ENCODE measurements around the gene PAPOLA. TPM values are rescaled to one million over a fixed set of nuclear protein-coding genes. Genes with fewer than 3 reads are reported as not detected.

Gene PAPOLA
- total and polyA plus RNA-seq, 8 donors, result 140 to 264 (median 232) TPM

GRCh38 chr14:96489327-96489726, 12.9 kb upstream of the PAPOLA start:
- Histone ChIP-seq H3K4me1 (no peaks in the 10 kb centered on the region), H3K27me3 (no peaks in the 10 kb centered on the region), H3K27ac (no peak overlapping the region), H3K9me3 (no peaks in the 10 kb centered on the region), H3K4me3 (no peak overlapping the region), H3K36me3 (no peaks in the 10 kb centered on the region)
- intact Hi-C loops (cut with DNase I), result no loop called here
- no peak for TF ChIP-seq CTCF (IDR thresholded peaks at IDR 0.05)
- ATAC-seq (no peak), DNase-seq (no peak)

- intact Hi-C loops (cut with DNase I), result no loop called here
- DNase-seq (no peak), ATAC-seq (no peak)
- TF ChIP-seq CTCF (IDR thresholded peaks at IDR 0.05), result no peak
- no peaks in the 10 kb centered on the region for H3K27me3 ChIP-seq
- no peaks in the 10 kb centered on the region for H3K4me1 ChIP-seq
- H3K9me3 ChIP-seq, result no peaks in the 10 kb centered on the region
- H3K36me3 ChIP-seq, result no peaks in the 10 kb centered on the region
- H3K4me3 ChIP-seq, result no peak overlapping the region
- H3K27ac ChIP-seq, result no peak overlapping the region
These were observed 9.0 kb upstream of the PAPOLA start for GRCh38 chr14:96493178-96493577.

DNA sequence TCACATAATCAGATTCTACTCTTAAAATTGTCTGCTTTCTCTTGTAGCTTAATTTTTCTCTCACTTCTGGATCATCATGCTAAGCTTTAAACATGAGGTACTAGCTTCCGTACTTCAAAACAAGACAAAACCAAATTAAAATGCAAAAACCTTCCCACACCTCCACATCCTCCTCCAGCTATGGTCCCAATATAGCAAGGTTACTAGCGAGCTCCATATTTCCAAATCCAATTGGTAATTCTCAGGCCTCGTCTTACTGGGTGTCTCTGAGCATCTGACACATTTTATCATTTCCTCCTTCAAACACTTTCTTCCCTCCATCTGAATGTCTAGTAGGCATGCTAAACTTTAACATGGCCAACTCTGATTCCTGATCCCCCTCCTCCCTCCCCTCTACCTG, 7.9 kb upstream of the PAPOLA start:
- no peak for TF ChIP-seq CTCF (IDR thresholded peaks at IDR 0.05)
- Histone ChIP-seq H3K27ac (no peak overlapping the region), H3K27me3 (no peaks in the 10 kb centered on the region), H3K36me3 (no peaks in the 10 kb centered on the region), H3K4me3 (no peak overlapping the region), H3K9me3 (no peaks in the 10 kb centered on the region), H3K4me1 (no peaks in the 10 kb centered on the region)
- ATAC-seq, result no peak
- no peak for DNase-seq
- intact Hi-C loops (cut with DNase I), result no loop called here

DNA sequence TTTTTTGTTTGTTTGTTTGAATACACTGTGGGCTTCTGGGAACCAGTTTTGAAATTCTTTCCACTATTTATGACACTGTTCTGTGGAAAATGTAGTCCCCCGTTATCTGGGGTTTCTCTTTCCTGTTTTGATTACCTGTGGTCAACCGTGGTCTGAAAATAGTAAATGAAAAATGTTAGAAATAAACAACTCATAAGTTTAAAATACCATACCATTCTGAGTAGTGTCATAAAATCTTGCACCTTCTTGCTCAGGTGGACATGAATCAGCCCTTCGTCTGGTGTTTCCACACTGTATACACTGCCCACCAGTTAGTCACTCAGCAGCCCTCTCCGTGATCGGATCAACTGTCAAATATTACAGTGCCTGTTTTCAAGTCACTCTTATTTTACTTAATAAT, 5.1 kb upstream of the PAPOLA start:
- no peak for ATAC-seq
- Histone ChIP-seq H3K27me3 (no peaks in the 10 kb centered on the region), H3K4me3 (no peak overlapping the region), H3K36me3 (no peaks in the 10 kb centered on the region), H3K27ac (no peak overlapping the region), H3K4me1 (peaks cover 0 to 9% of the 10 kb centered on the region in 2 donors), H3K9me3 (no peaks in the 10 kb centered on the region)
- intact Hi-C loops (cut with DNase I), result no loop called here
- no peak for DNase-seq
- TF ChIP-seq CTCF (IDR thresholded peaks at IDR 0.05), result no peak

- ATAC-seq (no peak), DNase-seq (no peak)
- Histone ChIP-seq H3K27me3 (no peaks in the 10 kb centered on the region), H3K9me3 (no peaks in the 10 kb centered on the region), H3K4me3 (no peak overlapping the region), H3K27ac (no peak overlapping the region), H3K36me3 (no peaks in the 10 kb centered on the region), H3K4me1 (peaks cover 0 to 9% of the 10 kb centered on the region in 2 donors)
- TF ChIP-seq CTCF (IDR thresholded peaks at IDR 0.05), result no peak
- intact Hi-C loops (cut with DNase I), result no loop called here
These were observed 4.6 kb upstream of the PAPOLA start for GRCh38 chr14:96497586-96497985.
